GM10248 (cell line): Measurements from ENCODE around the gene CNTN4.

Experiments
- CTCF ChIA-PET: fragments of 300-600 bp; sonication (Branson Sonifier 250); formaldehyde crosslinking; extraction: SDS; loops from one replicate; lab custom pipeline; 2021; ENCODE audit warnings: antibody characterized with exemption; lab: Yijun Ruan, JAX
- POLR2A ChIA-PET: fragments of 350-650 bp; sonication (Branson Sonifier 250); formaldehyde crosslinking; extraction: SDS; loops from one replicate; lab custom pipeline; 2020; ENCODE audit warnings: antibody characterized with exemption; lab: Yijun Ruan, JAX
- DNase-seq: peaks from one replicate; pipeline ENCODE4 v3.0.0; 2012; ENCODE audit errors: extremely low spot score
- TF ChIP-seq, protein P1 (sequence below): IDR thresholded peaks from 2 replicates; pipeline ENCODE4 v1.5.1; 2012; ENCODE audit warnings: mild to moderate bottlenecking, low read depth; ENCODE audit errors: extremely low read depth, missing control alignments, control extremely low read depth

The CNTN4 gene

DNA sequence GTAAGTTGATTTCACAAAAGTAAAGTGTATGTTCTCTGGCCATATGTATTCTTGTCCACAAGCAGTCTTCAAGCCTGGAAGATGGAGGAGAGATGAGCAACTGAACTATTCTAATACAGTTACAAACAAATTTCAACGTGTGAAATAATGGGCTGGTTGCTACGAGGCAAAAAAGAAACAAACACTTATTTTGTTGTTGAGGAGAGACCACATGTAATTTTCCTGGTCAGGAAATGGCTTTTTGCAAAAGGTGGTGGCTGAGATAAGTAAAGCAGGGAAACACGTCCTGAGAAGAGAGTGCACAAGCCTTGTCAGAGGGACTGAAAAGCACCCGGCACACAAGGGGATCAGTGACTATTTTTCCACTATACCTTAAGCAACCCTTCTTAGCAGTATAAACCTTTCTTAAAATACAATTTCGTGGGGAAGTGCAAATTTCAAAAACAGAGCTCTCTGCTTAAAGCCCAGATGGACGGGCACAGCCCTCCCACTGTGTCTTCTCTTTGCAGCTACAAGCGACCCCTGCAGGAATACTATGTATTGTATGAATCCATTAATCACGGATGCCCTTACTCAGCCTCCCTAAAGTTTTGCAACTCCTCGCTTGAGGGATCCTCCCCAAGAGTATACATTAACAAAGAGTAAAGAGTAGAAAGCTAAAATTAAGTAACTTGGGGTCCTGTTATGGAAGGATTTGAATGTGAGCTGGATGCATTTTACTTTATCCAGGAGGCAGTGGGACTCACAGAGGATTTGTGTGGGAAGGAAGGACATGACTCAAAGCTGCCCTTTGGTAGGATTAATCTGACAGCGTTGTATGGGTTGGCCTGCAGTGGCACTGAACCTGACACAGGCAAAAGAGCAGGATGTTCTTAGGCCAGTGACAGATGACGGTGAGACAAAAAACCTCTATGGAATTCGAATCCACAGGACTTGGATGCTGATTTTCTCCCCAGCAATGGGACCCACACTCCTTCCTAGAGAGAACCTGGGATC, 757.8 kb downstream of the CNTN4 start:
- CTCF ChIA-PET: interaction anchor here (1.0 to 1.9 kb wide), 4 partner anchors 8 to 1581 kb away, joined by 3 to 6 read pairs (median 3); no protein-coding TSS in a partner anchor
- POLR2A ChIA-PET: no interaction called here
- TF ChIP-seq, protein P1, sequence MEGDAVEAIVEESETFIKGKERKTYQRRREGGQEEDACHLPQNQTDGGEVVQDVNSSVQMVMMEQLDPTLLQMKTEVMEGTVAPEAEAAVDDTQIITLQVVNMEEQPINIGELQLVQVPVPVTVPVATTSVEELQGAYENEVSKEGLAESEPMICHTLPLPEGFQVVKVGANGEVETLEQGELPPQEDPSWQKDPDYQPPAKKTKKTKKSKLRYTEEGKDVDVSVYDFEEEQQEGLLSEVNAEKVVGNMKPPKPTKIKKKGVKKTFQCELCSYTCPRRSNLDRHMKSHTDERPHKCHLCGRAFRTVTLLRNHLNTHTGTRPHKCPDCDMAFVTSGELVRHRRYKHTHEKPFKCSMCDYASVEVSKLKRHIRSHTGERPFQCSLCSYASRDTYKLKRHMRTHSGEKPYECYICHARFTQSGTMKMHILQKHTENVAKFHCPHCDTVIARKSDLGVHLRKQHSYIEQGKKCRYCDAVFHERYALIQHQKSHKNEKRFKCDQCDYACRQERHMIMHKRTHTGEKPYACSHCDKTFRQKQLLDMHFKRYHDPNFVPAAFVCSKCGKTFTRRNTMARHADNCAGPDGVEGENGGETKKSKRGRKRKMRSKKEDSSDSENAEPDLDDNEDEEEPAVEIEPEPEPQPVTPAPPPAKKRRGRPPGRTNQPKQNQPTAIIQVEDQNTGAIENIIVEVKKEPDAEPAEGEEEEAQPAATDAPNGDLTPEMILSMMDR: no peak
- no peak for DNase-seq

DNA sequence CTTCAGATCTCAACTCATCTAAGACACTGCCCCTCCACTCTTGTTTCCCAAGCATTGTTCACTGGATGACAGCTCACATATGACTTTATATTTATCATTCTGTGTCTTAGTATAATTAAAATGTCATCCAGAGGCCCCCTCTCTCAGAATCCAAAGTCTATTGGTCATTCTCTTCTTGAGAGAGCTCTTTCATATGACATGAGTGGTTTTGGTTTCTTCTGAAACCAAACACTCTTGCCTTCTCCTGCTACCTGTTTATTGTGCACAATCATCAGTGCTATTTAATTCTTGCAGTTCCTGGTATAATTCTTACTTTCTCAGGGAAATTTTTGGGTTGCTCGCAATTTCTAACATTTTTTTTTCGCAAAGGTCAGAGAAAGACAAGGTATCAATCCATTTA, 762.0 kb downstream of the CNTN4 start:
- TF ChIP-seq, protein P1: no peak
- CTCF ChIA-PET: interaction anchor here (1.2 kb wide), 1 partner anchor 19 kb away, joined by 3 read pairs; no protein-coding TSS in a partner anchor
- DNase-seq: no peak
- POLR2A ChIA-PET: no interaction called here

DNA sequence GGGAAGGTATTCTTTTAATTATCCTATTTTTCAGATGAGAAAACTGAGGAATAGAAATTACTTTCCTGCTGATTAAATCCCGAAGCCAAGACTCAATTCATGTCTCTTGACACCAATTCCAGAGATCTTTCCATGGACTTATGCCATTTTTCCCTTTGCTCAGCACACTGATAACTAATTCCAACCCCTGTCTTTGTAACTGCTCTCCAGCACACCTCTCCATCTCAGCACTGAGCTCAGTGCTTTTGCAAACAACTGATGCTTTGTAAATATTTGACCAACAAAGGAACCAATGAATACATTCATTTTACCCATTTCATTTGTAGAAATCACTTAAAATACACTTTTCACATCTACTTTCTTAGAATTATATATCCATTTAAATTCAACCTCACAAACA, 762.5 kb downstream of the CNTN4 start:
- POLR2A ChIA-PET: no interaction called here
- no peak for DNase-seq
- CTCF ChIA-PET: interaction anchor here (1.2 kb wide), 1 partner anchor 19 kb away, joined by 3 read pairs; no protein-coding TSS in a partner anchor
- TF ChIP-seq, protein P1: no peak

DNA sequence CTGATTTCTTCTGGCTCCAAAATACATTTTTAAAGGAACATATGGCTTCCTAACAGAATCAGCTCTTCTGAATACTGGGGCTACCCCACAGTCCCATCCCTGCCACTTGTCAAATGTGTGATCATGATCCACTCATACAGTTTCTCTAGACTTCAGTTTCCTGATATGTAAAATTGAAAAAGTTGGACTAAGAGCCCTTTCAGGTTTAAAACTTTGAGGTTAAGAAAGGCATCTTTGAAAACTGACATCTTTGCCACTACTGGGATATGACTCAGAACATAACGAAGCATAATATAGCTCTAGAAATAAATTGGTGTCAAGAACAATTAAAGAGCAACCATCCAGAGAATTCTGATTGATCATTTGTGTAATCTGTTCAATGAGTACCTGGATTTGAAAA, 763.3 kb downstream of the CNTN4 start:
- ChIA-PET CTCF (no interaction called here), POLR2A (no interaction called here)
- TF ChIP-seq, protein P1: no peak
- no peak for DNase-seq

DNA sequence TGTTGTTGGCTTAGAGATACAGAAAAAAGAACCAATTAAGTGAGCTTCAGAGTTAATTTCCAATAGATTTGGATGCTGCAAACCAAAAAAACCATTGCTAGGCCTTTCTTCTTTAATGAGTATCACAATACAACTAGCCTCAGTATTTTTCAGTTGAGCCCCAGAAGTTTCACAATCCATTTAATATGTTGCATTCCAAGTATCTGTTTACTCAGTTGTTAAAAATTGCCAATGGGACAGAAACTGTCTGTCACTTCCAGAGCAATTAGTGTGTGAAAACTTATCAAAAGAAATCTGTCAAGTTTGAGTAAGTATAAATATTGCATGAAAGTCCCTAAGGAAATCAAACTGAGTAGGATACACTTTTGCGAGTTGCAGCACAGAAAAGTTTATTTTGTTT, 763.7 kb downstream of the CNTN4 start:
- DNase-seq: no peak
- CTCF ChIA-PET: no interaction called here
- TF ChIP-seq, protein P1: no peak
- POLR2A ChIA-PET: no interaction called here

DNA sequence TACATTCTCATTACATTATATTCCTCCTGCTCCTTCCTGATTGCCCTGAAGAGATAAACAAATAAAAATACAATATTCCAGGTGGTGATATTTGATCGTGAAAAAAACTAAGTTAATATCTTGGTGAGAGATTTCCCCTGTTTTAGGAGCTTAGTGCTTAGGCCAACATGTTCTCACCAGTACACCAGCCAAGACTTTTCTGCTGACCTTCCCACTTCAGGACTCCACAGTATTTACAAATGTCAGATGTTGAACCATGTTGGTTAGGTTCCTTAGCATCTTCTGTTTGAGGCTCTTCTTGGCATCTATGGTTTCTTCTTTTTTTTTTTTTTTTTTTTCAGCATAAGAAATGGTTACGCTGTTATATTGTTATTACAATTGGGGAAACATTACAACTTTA, 764.5 kb downstream of the CNTN4 start:
- TF ChIP-seq, protein P1: no peak
- CTCF ChIA-PET: no interaction called here
- POLR2A ChIA-PET: no interaction called here
- no peak for DNase-seq
